KMS-11 (cell line): ENCODE data around the gene CAMK1G.

Experiments
- H2AFZ ChIP-seq: fragments of 200-600 bp; sonication (generic); 2 replicates; pipeline ENCODE4 v1.6.1; 2016; ENCODE audit warnings: antibody characterized with exemption, mixed run types, low read depth
- H3K27ac ChIP-seq: fragments of 200-600 bp; sonication (generic); 2 replicates; pipeline ENCODE4 v1.6.1; 2016; ENCODE audit warnings: mild to moderate bottlenecking, mixed run types
- H3K27me3 ChIP-seq: fragments of 200-600 bp; sonication (generic); 2 replicates; pipeline ENCODE4 v1.6.1; 2017; ENCODE audit warnings: mild to moderate bottlenecking, low read depth, mixed run types, moderate library complexity; ENCODE audit not compliant: insufficient read depth
- H3K36me3 ChIP-seq: fragments of 200-600 bp; sonication (generic); 2 replicates; pipeline ENCODE4 v1.6.1; 2017; ENCODE audit warnings: mild to moderate bottlenecking, mixed run types; ENCODE audit not compliant: insufficient read depth
- H3K4me1 ChIP-seq: fragments of 200-600 bp; sonication (generic); 2 replicates; pipeline ENCODE4 v1.6.1; 2016; ENCODE audit warnings: mild to moderate bottlenecking, low read depth, mixed run types; ENCODE audit not compliant: poor library complexity, severe bottlenecking
- H3K4me2 ChIP-seq: fragments of 200-600 bp; sonication (generic); 2 replicates; pipeline ENCODE4 v1.7.0; 2016; ENCODE audit warnings: mild to moderate bottlenecking, mixed run types
- H3K4me3 ChIP-seq: fragments of 200-600 bp; sonication (generic); IDR thresholded peaks from 2 replicates; pipeline ENCODE4 v1.6.1; 2017; ENCODE audit warnings: low read depth, low read length, mixed read lengths; ENCODE audit not compliant: insufficient read depth
- H3K79me2 ChIP-seq: fragments of 200-600 bp; sonication (generic); 2 replicates; pipeline ENCODE4 v1.6.1; 2016; ENCODE audit warnings: low read depth, mixed run types; ENCODE audit not compliant: insufficient read depth
- H3K9ac ChIP-seq: fragments of 200-600 bp; sonication (generic); 2 replicates; pipeline ENCODE4 v1.6.1; 2016; ENCODE audit warnings: mild to moderate bottlenecking, mixed run types
- H4K20me1 ChIP-seq: fragments of 200-600 bp; sonication (generic); 2 replicates; pipeline ENCODE4 v1.6.1; 2016; ENCODE audit warnings: mild to moderate bottlenecking, mixed run types; ENCODE audit not compliant: insufficient read depth
- CTCF ChIP-seq: fragments of 200-600 bp; sonication (generic); conservative IDR thresholded peaks from 2 replicates; pipeline ENCODE4 v1.6.1; 2017; ENCODE audit warnings: low read depth, mild to moderate bottlenecking, antibody characterized with exemption, low read length, moderate library complexity, mixed read lengths

CAMK1G gene

DNA sequence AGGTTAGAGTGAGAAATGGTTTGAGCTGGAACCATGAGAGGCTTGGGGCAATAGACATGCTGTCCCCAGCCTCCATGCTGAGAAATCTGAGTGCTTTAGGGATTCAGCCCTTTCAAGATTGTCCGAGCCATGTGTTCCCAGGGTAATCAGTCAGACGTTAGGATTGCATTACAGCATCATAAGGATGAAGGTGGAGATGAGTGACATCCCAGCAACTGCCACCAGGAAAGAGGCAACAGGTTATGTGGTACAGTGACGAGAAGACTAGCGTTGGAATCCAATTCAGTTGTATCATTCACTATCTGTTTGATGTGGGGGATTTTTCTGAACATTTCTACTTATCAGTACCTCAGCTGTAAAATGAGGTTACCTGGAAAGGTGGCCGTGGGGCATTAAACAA, 1.7 kb downstream of the CAMK1G start:
- Histone ChIP-seq H3K4me2 (no peak overlapping the region), H2AFZ (no peak overlapping the region), H3K79me2 (no peaks in the 10 kb centered on the region), H3K9ac (no peak overlapping the region), H3K27me3 (no peaks in the 10 kb centered on the region), H3K36me3 (no peaks in the 10 kb centered on the region), H4K20me1 (no peaks in the 10 kb centered on the region), H3K4me3 (no peak overlapping the region), H3K4me1 (no peaks in the 10 kb centered on the region), H3K27ac (no peak overlapping the region)
- no peak for TF ChIP-seq CTCF

DNA sequence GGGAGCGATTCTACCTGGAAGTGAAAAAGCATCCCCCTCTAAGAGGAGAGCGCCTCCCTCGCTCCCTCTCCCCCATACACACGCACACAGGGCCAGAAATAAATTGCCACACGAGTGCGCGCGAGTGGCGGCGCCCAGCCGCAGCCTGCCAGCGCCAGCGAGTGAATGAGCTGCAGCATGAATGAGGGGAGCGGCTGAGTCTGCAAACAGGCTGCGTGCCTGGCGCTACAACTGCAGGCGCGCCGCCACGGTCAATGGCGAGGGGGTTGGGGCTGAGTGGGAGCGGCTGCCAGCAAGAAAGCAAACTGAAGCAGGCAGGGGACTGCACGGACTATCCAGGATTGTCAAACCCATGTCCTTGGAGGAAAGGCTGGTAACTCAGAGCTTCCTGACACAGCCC, 2.2 kb downstream of the CAMK1G start:
- no peaks in the 10 kb centered on the region for H3K36me3 ChIP-seq
- no peaks in the 10 kb centered on the region for H3K27me3 ChIP-seq
- no peaks in the 10 kb centered on the region for H3K4me1 ChIP-seq
- no peak overlapping the region for H2AFZ ChIP-seq
- no peak for TF ChIP-seq CTCF
- no peak overlapping the region for H3K4me3 ChIP-seq
- H3K27ac ChIP-seq, result no peak overlapping the region
- no peaks in the 10 kb centered on the region for H4K20me1 ChIP-seq
- no peak overlapping the region for H3K9ac ChIP-seq
- no peaks in the 10 kb centered on the region for H3K79me2 ChIP-seq
- H3K4me2 ChIP-seq, result no peak overlapping the region

GRCh38 chr1:209586221-209586740, 2.8 kb downstream of the CAMK1G start:
- Histone ChIP-seq H3K27me3 (no peaks in the 10 kb centered on the region), H4K20me1 (no peaks in the 10 kb centered on the region), H3K4me3 (no peak overlapping the region), H2AFZ (no peak overlapping the region), H3K79me2 (no peaks in the 10 kb centered on the region), H3K4me1 (no peaks in the 10 kb centered on the region), H3K9ac (no peak overlapping the region), H3K4me2 (no peak overlapping the region), H3K36me3 (no peaks in the 10 kb centered on the region), H3K27ac (no peak overlapping the region)
- TF ChIP-seq CTCF, result no peak

DNA sequence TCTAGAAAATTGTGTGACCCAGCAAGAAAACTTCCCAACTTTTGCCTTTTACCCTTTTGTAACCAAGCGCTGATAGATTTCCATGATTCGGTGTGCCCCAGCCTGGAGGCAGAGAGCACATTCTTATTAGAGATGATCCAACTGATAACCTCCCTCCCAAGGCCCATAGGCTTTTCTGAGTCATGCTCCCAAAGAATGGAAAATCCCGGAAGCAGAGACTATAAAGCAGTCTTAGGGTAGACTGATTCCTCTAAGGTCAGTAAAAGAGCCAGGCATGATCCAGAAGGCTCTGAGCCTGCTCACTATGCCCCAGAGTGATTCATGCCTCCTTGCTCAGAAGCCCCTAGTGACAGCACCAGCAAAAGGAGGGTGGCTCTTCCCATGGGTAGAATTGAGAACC, 4.3 kb downstream of the CAMK1G start:
- no peak overlapping the region for H3K9ac ChIP-seq
- H2AFZ ChIP-seq, result no peak overlapping the region
- no peak overlapping the region for H3K4me3 ChIP-seq
- H3K79me2 ChIP-seq, result no peaks in the 10 kb centered on the region
- no peak overlapping the region for H3K27ac ChIP-seq
- H4K20me1 ChIP-seq, result no peaks in the 10 kb centered on the region
- H3K4me1 ChIP-seq, result no peaks in the 10 kb centered on the region
- no peaks in the 10 kb centered on the region for H3K36me3 ChIP-seq
- TF ChIP-seq CTCF, result no peak
- H3K27me3 ChIP-seq, result no peaks in the 10 kb centered on the region
- H3K4me2 ChIP-seq, result no peak overlapping the region
